Left colon (tissue), 2 donors: Measurements from ENCODE around the gene RAD9A. TPM values are rescaled to one million over a fixed set of nuclear protein-coding genes. Genes with fewer than 3 reads are reported as not detected.
"Not testable (repeated sequence)": the region's sequence is repeated elsewhere in the genome, so short reads cannot be mapped to it uniquely, and the experiment has no call there.

Experiments used
- ATAC-seq: fragments of 200-7000 bp; cut with Tn5 transposase; one replicate; pipeline ENCODE4 v1.9.1; 2020; ENCODE audit warnings: mild to moderate bottlenecking, moderate library complexity
- DNase-seq, 2 donors: peaks; one replicate each; pipeline ENCODE4 v3.0.0-alpha.2; 2020
- intact Hi-C, 2 donors: fragments of 100-400 bp; cut with DNase I in 1 of 2; cut with micrococcal nuclease in 1 of 2; formaldehyde crosslinking; loops; one replicate each; pipeline versions ENCODE4 v1.11.2 to v1.14.0; 2022; cut with DNase I, micrococcal nuclease
- total RNA-seq, 2 donors: library from RNA; stranded (reverse); fragmentation: NEBNext Ultra II Directional; extraction: Animal tissue kit (Norgen Biotek cat#: 25700); gene quantifications; one replicate each; pipeline ENCODE4 v1.2.1, GENCODE V29; 2021
- donor health status: DM: no; HTN: no; CAD: no.
- donor health status: DM: yes; HTN: yes; CAD: no.

The RAD9A gene
- total RNA-seq, 2 donors from 2014 or later = 27.4 to 40.6 TPM

DNA sequence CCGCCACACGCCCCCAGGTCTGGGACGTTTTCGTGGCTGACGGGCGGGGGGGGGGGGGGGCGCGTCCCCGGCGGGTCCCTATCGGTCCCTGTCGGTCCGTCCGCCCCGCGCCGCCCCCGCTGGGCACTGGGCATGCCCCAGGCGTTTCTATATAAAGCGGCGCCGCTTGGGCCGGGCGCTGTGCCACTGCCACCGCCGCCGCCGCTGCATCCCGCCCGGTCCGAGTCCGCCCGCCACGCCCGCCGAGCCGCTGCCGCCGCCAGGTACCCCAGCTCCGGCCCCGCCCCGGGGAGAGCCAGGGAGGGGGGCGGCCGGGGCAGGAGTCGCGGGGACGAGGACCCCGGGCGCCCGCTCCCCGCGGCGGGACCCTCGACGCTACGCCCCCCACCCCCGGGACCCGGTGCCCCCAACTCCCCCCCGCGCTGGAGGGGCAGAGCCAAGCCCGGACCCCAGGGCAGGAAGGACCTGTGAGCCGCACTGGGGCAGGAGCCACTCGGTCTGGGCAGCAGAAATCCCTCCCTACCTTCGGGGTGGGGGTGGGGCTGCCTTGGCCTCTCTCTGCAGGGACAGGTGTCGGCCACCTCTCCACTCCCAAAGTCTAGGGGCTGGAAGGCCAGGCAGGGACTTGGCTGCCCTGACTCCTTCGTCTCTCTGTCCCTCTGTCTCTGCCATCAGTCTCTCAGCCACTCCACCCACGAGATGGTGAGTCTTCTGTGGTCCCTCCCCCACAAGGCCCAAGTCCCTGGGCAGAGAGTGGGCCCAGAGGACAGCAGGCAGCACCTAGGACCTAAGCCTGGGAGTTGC, 23.9 kb downstream of the RAD9A start, which contains the start of gene CARNS1:
TSS of gene CARNS1 (plus strand) at position 178 of the 804 bp plus-strand sequence. CDS start at position 700, 522 bp downstream.
- intact Hi-C loops = no loop called here
- peak; percentile 69 for ATAC-seq
- DNase-seq = peak in 1 of 2 donors; percentile 76

DNA sequence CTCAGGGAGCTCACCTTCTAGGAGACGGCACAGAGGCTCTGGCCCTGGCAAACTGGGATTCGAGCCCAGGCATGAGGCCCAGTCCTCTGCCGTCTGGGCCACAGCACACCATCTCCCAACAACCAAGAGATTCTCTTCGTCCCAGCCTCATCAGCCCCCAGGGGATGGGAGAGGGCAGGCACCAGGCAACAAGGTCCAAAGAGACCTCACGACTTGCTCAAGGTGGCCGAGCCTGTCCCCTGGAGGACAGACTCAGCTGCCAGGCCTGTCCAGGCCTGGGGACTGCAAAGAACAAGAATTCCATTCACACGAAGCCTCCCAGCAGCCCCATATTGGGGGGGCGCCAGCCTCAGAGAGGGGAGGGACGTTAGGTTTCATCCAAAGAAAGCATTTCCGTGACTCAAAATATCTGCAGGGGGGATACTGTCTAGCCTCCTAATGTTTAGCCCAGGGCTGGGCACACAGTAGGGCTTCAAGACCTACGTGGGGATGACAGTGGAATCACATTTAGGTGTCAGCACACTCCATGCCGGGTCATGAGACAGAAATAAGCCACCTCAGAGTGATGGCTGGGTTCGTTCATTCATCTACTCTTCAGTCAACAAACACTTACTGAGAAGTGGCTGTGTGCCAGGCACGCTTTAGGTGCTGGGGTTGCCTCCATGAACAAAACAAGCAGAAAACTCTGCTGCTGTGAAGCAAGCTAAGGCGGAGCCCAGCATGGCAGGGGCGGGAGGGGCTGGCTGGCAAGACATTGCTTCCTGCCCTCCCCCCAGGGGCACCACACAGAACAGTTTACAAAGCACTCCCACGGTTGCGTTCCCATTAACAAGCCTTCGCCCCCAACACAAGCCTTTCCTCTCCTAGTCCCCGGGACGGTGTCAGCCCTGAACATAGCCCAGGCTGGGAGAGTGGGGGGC, 24.9 kb downstream of the RAD9A start:
- intact Hi-C loops = no loop called here
- ATAC-seq (peak; percentile 0), DNase-seq (peak in 1 of 2 donors; percentile 70)

DNA sequence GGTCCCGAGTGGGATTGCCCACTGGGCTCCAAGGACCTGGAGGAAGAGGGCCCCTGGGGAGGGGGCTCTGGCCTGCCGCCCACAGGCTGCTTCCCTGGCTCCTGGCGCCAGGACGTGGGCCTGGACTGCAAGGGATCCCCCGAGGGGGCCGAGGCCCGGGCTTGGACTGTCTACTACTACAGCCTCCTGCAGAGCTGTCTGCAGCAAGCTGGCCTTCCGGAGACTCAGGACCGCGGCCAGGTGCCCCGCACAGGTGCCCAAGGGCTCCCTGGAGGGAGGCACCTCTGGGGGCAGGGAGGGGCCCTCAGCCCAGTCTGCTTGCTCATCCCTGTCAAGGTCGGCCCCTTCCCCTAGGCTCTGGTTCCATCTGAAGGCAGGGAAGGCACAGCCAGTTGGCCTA, 25.6 kb downstream of the RAD9A start:
- ATAC-seq = no peak
- no peak for DNase-seq
- intact Hi-C loops = no loop called here

DNA sequence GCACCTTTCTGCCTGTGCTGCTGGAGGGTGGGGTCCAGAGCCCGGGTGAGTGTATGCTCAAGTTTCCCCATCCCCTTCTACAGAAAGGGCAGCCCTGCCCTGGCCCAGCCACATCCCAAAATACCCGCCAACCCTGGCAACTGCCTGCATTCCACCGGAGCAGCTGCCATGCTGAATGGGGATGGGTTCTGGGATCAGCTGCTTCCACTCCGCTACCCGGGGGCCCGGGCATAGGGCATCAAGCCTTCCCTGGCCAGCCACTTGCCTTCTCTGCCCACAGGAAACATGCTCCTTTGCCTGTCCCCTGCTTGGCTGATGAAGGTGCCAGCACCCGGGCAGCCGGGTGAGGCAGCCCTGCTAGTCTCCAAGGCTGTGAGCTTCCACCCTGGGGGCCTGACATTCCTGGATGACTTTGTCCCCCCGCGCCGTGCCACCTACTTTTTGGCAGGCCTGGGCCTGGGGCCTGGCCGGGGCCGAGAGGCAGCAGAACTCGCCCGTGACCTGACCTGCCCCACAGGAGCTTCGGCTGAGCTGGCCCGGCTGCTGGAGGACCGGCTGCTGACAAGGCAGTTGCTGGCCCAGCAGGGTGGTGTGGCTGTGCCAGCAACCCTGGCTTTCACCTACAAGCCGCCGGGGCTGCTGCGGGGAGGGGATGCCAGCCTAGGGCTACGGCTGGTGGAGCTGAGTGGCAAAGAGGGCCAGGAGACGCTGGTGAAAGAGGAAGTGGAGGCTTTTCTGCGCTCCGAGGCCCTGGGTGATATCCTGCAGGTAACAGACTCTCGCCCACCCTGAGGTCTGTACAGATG, 26.9 kb downstream of the RAD9A start:
- intact Hi-C loops = no loop called here
- ATAC-seq (no peak), DNase-seq (no peak)

DNA sequence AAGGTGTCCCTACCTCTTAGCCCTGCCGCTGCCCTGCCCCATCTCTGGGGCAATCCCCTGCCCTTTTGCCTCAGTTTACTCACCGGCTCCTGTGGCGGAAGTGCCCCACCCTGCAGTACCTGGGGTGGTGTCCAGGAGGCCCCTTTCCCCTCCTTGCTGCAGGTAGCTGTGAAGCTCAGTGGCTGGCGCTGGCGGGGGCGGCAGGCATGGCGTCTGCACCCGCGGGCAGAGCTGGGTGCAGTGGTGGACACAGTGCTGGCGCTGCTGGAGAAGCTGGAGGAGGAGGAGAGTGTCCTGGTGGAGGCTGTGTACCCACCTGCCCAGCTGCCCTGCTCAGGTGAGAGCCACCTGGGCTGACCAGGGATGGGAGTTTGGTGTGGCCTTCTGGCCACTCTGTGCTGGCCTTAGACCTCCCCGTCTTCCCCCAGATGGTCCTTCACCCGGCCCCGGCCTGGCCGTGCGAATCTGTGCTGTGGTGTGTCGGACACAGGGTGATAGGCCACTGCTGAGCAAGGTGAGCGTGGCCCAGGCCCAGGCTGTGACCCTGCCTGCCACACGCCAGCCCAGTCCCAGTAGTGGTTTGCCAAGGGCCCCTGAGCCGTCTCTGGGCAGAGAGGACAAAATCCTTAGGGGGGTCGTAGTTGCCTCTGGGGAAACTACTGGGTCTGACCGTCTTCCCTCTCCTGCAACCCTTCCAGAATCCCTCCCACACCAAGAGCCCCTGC, 27.7 kb downstream of the RAD9A start:
- intact Hi-C loops = no loop called here
- ATAC-seq (no peak), DNase-seq (no peak)

DNA sequence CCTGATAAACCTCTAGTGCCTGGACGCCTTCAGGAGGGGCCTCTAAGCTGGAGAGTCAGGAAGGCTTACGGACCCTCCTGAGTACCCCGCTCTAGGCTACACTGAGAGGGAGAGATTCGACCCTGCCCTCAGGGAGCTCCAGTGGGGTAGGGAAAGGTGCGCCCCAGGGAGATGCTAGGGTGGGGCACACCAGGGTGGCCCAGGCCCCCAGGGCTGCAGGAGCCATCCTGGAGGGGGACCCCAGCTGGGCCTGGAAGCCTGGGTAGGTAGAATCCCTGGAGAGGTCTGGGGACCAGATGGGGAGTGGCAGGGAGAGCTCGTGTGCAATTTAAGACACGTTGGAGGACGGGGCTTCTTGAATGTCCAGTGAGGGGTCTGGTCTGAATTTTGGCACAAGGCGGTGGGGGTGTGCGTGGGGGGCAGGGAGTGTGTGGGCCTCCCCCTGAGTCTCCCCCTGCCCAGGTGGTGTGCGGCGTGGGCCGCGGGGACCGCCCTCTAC, 28.4 kb downstream of the RAD9A start:
- no peak for DNase-seq
- intact Hi-C loops = no loop called here
- ATAC-seq = no peak

DNA sequence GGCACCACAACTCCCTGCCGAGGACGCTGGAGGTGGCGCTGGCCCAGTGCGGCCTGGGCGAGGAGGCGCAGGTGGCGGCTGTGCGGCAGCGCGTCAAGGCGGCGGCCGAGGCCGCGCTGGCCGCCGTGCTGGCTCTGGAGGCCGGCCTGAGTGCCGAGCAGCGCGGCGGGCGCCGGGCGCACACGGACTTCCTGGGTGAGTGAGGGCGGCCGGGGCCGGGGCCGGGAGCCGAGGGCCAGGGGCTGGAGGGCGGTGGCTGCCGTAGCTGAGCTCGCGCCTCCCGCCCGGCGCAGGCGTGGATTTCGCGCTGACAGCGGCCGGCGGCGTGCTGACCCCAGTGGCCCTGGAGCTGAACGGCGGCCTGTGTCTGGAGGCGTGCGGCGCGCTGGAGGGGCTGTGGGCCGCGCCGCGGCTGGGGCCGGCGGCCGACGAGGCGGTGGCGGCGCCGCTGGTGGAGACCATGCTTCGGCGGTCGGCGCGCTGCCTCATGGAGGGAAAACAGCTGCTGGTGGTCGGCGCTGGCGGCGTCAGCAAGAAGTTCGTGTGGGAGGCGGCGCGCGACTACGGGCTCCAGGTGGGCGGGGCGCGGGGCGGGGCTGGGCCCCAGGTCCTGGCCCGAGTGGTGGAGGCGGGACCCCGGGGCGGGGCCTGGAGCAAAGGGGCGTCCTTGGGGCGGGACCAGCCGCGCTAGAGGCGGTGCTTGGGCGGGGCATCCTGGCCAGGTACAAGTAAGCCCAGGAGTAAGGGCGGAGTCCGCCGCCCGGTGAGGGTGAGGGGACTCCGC, 29.1 kb downstream of the RAD9A start:
- DNase-seq = peak; percentile 96 to 99
- intact Hi-C loops = no loop called here
- ATAC-seq = peak; percentile 92

DNA sequence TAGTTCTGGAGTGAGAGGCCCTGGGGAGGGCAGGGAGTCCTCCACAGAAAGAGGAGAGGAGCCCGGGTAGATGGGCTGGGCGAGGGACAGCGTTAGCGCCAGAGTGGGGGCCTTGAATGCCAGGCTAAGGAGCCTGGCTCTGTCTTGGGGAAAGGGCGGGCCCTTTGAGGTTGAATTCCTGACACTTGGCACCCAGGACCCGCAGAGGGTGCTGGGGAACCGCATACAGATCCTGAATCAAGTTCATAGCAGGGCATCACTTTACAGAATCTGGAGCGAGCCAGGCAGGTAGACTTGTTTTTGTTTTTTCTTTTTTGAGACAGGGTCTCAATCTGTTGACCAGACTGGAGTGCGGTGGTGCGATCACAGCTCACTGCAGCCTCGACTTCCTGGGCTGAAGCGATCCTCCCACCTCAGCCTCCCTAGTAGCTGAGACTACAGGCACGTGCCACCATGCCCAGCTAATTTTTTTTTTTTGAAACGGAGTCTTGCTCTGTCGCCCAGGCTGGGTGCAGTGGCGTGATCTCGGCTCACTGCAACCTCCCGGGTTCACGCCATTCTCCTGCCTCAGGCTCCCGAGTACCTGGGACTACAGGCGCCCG, 29.7 kb downstream of the RAD9A start:
- intact Hi-C loops = no loop called here
- peak; percentile 22 for ATAC-seq
- no peak for DNase-seq

DNA sequence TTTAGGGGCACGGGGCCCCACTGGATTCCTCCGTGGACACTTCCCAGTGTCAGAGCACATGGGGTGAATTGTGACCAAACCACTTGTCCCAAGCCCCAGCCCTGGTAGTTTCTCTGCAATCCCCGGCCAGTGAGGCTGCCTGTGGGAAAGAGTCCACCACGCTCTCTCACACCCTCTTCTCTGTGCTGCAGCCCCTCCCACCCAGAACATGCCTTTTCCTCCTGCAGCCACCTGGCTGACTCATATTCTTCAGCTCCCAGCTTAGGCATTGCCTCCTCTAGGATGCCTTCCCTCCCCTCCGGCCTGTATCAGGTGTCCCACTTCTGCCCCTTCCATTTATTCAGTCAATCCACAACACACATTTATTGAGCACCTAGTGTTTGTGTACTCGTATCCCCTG, 31.1 kb downstream of the RAD9A start:
- no peak for DNase-seq
- no peak for ATAC-seq
- intact Hi-C loops = no loop called here

DNA sequence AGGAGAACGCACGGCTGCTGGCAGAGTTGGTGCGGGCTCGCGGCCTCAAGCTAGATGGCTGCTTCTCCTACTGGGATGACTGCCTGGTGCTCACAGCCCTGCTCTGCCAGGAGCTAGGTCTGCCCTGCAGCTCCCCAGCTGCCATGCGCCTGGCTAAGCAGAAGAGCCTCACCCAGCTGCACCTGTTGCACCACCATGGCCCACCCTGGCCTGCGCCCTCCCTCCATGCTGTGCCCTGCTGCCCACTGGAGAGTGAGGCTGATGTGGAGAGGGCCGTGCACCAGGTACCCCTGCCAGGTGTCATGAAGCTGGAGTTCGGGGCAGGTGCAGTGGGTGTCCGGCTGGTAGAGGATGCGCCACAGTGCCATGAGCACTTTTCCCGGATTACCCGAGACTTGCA, 31.7 kb downstream of the RAD9A start:
- DNase-seq (no peak), ATAC-seq (no peak)
- intact Hi-C loops = no loop called here

DNA sequence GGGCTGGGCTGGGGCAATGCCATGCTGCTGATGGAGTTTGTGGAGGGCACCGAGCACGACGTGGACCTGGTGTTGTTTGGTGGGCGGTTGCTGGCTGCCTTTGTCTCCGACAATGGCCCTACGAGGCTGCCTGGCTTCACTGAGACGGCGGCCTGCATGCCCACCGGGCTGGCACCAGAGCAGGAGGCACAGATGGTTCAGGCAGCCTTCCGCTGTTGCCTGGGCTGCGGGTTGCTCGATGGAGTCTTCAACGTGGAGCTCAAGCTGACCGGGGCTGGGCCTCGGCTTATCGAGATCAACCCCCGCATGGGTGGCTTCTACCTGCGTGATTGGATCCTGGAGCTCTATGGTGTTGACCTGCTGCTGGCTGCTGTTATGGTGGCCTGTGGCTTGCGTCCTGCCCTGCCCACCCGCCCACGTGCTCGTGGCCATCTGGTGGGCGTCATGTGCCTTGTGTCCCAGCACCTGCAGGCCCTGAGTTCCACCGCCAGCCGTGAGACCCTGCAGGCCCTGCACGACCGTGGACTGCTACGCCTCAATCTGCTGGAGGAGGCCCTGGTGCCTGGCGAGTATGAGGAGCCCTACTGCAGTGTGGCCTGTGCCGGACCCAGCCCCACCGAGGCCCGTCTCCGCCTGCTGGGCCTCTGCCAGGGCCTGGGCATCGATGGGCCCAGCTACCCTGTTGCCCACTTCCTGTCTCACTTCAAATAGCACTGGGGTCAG, 32.3 kb downstream of the RAD9A start:
- DNase-seq = no peak
- intact Hi-C loops = no loop called here
- ATAC-seq = no peak

DNA sequence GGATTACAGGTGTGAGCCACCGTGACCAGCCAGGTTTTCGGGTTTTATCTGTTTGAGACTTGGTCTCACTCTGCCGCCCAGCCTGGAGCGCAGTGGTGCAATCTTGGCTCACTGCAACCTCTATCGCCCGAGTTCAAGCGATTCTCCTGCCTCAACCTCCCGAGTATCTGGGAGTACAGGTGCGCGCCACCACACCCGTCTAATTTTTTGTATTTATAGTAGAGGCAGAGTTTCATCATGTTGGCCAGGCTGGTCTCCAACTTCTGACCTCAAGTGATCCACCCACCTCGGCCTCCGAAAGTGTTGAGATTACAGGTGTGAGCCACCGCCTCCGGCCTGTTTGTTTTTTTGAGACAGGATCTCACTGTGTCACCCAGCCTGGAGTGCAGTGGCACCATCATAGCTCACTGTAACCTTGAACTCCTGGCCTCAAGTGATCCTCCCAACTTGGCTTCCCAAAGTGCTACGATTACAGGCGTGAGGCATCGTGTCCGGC, 35.6 kb downstream of the RAD9A start:
- ATAC-seq = peak; percentile 19
- intact Hi-C loops, DNase-seq: not testable (repeated sequence)

DNA sequence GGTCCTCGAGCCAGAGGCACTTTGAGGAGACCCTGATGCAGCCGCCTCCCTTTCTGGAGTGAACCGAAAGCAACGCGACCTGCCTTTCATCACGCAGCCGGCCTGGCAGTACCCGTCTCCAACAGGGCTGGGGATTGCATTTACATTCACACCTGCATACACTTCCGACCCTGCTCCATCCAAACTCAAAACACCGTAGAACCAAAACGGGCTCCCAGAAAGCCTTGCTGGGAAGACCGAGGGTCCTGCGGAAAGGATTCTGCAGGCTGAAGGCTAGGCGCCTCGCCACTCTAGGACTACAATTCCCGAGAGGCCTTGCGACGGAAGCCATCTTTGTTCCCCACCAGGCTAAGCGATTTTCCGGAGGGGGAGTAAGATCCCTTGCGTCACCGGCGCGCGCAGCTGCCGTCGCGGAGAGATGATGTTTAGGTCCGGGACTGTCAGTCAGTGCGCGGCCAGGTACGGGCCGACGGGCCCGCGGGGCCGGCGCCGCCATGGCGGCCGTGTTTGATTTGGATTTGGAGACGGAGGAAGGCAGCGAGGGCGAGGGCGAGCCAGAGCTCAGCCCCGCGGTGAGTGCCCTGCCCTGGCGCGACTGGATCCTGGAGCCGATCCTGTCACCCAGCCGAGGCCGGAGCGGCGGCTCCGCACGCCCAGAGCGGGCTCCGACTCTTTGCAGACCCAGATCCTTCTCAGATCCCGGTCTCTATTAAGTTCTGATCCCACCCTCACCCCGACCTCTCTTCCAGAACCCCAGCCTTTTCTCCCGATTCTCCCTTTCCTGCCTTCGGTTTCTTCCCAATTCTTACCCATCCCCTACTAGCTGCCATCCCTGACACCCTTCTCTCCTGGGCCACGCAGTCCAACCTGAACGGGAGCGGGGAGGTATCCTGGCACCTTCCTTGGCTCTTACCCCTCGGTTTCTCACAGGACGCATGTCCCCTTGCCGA, 36.5 kb downstream of the RAD9A start, which contains the start of gene RPS6KB2:
TSS of gene RPS6KB2 (plus strand) at position 443 of the 950 bp plus-strand sequence. CDS start at position 495, 52 bp downstream.
- ATAC-seq (peak; percentile 90), DNase-seq (peak; percentile 98 to 99)
- intact Hi-C loops = no loop called here

DNA sequence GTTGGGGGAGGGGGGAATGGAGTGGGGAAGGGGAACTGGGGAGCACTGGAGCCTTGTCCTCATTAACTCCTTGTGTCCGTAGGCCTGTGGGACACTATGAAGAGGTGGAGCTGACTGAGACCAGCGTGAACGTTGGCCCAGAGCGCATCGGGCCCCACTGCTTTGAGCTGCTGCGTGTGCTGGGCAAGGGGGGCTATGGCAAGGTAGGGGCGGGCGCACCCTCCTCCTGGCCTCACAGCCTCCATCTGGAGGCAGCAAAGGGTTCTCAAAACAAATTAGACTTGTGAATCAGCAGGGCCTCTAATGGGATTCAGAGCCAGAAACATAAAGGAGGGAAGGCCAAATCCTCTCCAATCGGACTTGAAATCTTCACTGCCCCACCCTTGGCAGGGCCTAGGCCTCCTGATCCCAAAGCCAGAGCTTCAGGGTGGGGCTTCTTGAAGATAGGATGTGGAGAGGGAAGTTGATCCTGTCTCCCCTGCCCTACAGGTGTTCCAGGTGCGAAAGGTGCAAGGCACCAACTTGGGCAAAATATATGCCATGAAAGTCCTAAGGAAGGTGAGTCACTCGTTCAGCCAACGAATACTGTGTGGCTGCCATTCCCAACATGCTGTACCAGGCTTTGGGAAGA, 37.4 kb downstream of the RAD9A start:
- intact Hi-C loops = no loop called here
- peak; percentile 2 for ATAC-seq

DNA sequence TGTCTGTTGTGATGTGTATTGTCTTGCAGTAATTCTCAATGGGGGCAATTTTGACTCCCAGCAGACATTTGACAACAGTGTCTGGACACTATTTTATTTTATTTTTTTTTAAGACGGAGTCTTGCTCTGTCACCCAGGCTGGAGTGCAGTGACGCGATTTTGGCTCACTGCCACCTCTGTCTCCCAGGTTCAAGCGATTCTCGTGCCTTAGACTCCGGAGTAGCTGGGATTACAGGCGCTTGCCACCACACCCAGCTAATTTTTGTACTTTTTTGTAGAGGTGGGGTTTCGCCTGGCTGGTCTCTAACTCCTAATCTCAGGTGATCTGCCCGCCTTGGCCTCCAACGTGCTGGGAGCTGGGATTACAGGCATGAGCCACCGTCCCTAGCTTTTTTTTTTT, 37.9 kb downstream of the RAD9A start:
- no peak for DNase-seq
- ATAC-seq = no peak
- intact Hi-C loops = no loop called here

More for the DNA sequence above, 37.4 kb downstream of the RAD9A start:
- DNase-seq = no peak
